Common myeloid progenitor, CD34-positive (primary cell): ENCODE measurements around the gene SATB1.

Experiments
- CTCF ChIA-PET: fragments of 350-600 bp; sonication (Branson Sonifier 250); formaldehyde crosslinking; loops from one replicate; lab custom pipeline; 2021; ENCODE audit warnings: antibody characterized with exemption; lab: Charles Lee
- POLR2A ChIA-PET: fragments of 350-600 bp; sonication (Branson Sonifier 250); formaldehyde crosslinking; loops from one replicate; lab custom pipeline; 2021; ENCODE audit warnings: antibody characterized with exemption; lab: Charles Lee
- DNase-seq, 3 donors: peaks; one replicate each; pipeline versions ENCODE4 v3.0.0 to v3.0.0-alpha.2; 2013
- H3K27ac ChIP-seq, 2 experiments: 1 replicate in 1 of 2; 2 replicates in 1 of 2; pipeline ENCODE4 v1.7.0; 2013; ENCODE audit warnings: inconsistent platforms in 2 of 2, low read length in 2 of 2, mild to moderate bottlenecking in 2 of 2, low read depth in 1 of 2, moderate library complexity in 1 of 2; ENCODE audit not compliant: severe bottlenecking in 2 of 2, insufficient read depth in 1 of 2, poor library complexity in 1 of 2
- H3K27me3 ChIP-seq, 5 experiments: replicated peaks in 2 of 5; 1 replicate in 3 of 5; 2 replicates in 2 of 5; pipeline versions ENCODE4 v1.6.1 to v1.7.0; 2013; ENCODE audit warnings: low read length in 4 of 5, mild to moderate bottlenecking in 2 of 5, moderate library complexity in 2 of 5, inconsistent platforms in 1 of 5; ENCODE audit not compliant: insufficient read depth in 5 of 5, control insufficient read depth in 4 of 5
- H3K36me3 ChIP-seq, 4 experiments: 1 replicate in 2 of 4; 2 replicates in 2 of 4; pipeline versions ENCODE4 v1.6.1 to v1.7.0; 2013; ENCODE audit warnings: low read length in 3 of 4, control low read depth in 1 of 4, mild to moderate bottlenecking in 1 of 4; ENCODE audit not compliant: control insufficient read depth in 4 of 4, insufficient read depth in 4 of 4
- H3K4me1 ChIP-seq, 4 experiments: 1 replicate in 3 of 4; 2 replicates in 1 of 4; pipeline versions ENCODE4 v1.6.1 to v1.7.1; 2013; ENCODE audit warnings: low read length in 3 of 4, mild to moderate bottlenecking in 3 of 4, control low read depth in 1 of 4, inconsistent platforms in 1 of 4, moderate library complexity in 1 of 4; ENCODE audit not compliant: control insufficient read depth in 4 of 4, insufficient read depth in 4 of 4; ENCODE audit errors: control extremely low read depth in 1 of 4
- H3K4me3 ChIP-seq, 7 experiments: 1 replicate in 4 of 7; 2 replicates in 3 of 7; pipeline versions ENCODE4 v1.5.1 to v1.7.0; 2013; ENCODE audit warnings: mild to moderate bottlenecking in 7 of 7, low read length in 6 of 7, moderate library complexity in 6 of 7, inconsistent platforms in 2 of 7, low read depth in 2 of 7, control low read depth in 1 of 7; ENCODE audit not compliant: insufficient read depth in 4 of 7, control insufficient read depth in 1 of 7; ENCODE audit errors: extremely low read depth in 1 of 7
- H3K9me3 ChIP-seq, 5 experiments: 1 replicate in 4 of 5; 2 replicates in 1 of 5; pipeline versions ENCODE4 v1.6.1 to v1.7.1; 2013; ENCODE audit warnings: low read length in 4 of 5, mild to moderate bottlenecking in 2 of 5, inconsistent platforms in 1 of 5, low read depth in 1 of 5, moderate library complexity in 1 of 5; ENCODE audit not compliant: control insufficient read depth in 4 of 5, insufficient read depth in 2 of 5; ENCODE audit errors: control extremely low read depth in 1 of 5
- WGBS: methylation state at CpG from one replicate; pipeline ENCODE4 v1.1.5; 2013; ENCODE audit not compliant: insufficient coverage; 5-methylcytosine and 5-hydroxymethylcytosine counted together

Gene SATB1

GRCh38 chr3:18307529-18307928 is 117.6 kb downstream of the SATB1 start:
- Histone ChIP-seq H3K27ac (no peak overlapping the region), H3K27me3 (no peaks in the 10 kb centered on the region), H3K4me3 (no peak overlapping the region), H3K9me3 (no peaks in the 10 kb centered on the region), H3K4me1 (peaks cover 0 to 5% (median 0%) of the 10 kb centered on the region in 4 experiments), H3K36me3 (no peaks in the 10 kb centered on the region)
- WGBS: 100% methylated on average over 1 of the region's 1 CpG
- CTCF ChIA-PET: no interaction called here
- POLR2A ChIA-PET: no interaction called here
- no peak for DNase-seq

GRCh38 chr3:18302517-18302916 is 122.6 kb downstream of the SATB1 start:
- H3K27me3 ChIP-seq: no peaks in the 10 kb centered on the region
- no peak for DNase-seq
- POLR2A ChIA-PET: no interaction called here

DNA sequence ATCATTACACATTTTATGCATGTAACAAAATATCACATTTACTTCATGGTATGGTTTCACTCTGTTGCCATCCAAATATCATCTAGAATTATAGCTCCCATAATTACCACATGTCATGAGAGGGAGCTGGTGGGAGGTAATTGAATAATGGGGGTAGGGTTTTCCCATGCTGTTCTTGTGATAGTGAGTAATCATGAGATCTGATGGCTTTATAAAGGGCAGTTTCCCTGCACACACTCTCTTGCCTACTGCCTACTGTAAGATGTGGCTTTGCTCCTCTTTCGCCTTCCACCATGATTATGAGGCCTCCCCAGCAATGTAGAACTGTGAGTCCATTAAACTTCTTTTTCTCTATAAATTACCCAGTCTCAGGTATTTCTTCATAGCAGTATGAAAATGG is 123.4 kb downstream of the SATB1 start:
- WGBS: 100% methylated on average over 1 of the region's 1 CpG
- Histone ChIP-seq H3K36me3 (no peaks in the 10 kb centered on the region), H3K9me3 (peaks cover 0 to 31% (median 4%) of the 10 kb centered on the region in 5 experiments), H3K27me3 (no peaks in the 10 kb centered on the region), H3K27ac (no peak overlapping the region), H3K4me3 (no peak overlapping the region), H3K4me1 (no peaks in the 10 kb centered on the region)
- no peak for DNase-seq
- ChIA-PET CTCF (no interaction called here), POLR2A (no interaction called here)

More at GRCh38 chr3:18302517-18302916, 122.6 kb downstream of the SATB1 start:
- Histone ChIP-seq H3K4me3 (no peak overlapping the region), H3K9me3 (peaks cover 0 to 23% (median 0%) of the 10 kb centered on the region in 5 experiments), H3K27ac (no peak overlapping the region), H3K36me3 (no peaks in the 10 kb centered on the region), H3K4me1 (no peaks in the 10 kb centered on the region)
- whole genome bisulfite sequencing: 100% methylated on average over 1 of the region's 1 CpG
- CTCF ChIA-PET: interaction anchor here (0.9 kb wide), 1 partner anchor 10 kb away, joined by 3 read pairs; no protein-coding TSS in a partner anchor

GRCh38 chr3:18300916-18301315 is 124.2 kb downstream of the SATB1 start:
- no peak for DNase-seq
- no CpG with 5 or more reads among the region's 3 CpGs for WGBS

DNA sequence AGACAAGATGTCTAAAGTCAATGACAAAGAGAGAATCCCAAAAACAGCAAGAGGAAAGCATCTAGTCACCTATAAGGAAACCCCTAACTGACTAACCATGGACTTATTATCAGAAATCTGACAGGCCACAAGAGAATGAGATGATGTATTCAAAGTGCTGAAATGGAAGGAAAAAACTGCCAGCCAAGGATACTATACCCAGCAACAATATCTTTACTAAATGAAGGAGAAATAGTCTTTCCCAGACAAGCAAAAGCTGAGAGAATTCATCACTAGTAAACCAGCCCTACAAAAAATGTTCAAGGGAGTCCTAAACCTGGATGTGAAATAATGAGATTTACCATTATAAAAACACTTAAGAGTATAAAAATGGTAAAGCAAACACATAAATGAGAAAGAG is 128.0 kb downstream of the SATB1 start:
- ChIA-PET POLR2A (no interaction called here), CTCF (interaction anchor here (0.6 kb wide), 1 partner anchor 93 kb away, joined by 3 read pairs; no protein-coding TSS in a partner anchor)
- DNase-seq: peak; percentile 20 to 52 (median 46)

More at GRCh38 chr3:18300916-18301315, 124.2 kb downstream of the SATB1 start:
- H3K4me1 ChIP-seq: no peaks in the 10 kb centered on the region
- CTCF ChIA-PET: no interaction called here
- POLR2A ChIA-PET: no interaction called here
- no peak overlapping the region for H3K27ac ChIP-seq
- H3K4me3 ChIP-seq: no peak overlapping the region
- no peaks in the 10 kb centered on the region for H3K36me3 ChIP-seq
- no peaks in the 10 kb centered on the region for H3K27me3 ChIP-seq
- H3K9me3 ChIP-seq: peaks cover 0 to 36% (median 7%) of the 10 kb centered on the region in 5 experiments

More for the DNA sequence above, 128.0 kb downstream of the SATB1 start:
- H3K9me3 ChIP-seq: peaks cover 4 to 50% (median 7%) of the 10 kb centered on the region in 5 experiments
- H3K27ac ChIP-seq: no peak overlapping the region
- peaks cover 0 to 4% (median 0%) of the 10 kb centered on the region in 4 experiments for H3K36me3 ChIP-seq
- no peak overlapping the region for H3K4me3 ChIP-seq
- no peaks in the 10 kb centered on the region for H3K27me3 ChIP-seq
- no peaks in the 10 kb centered on the region for H3K4me1 ChIP-seq
